H4 (cell line): Measurements from ENCODE around the gene PPM1N. TPM values are rescaled to one million over a fixed set of nuclear protein-coding genes. Genes with fewer than 3 reads are reported as not detected.

ENCODE experiments used
- DNase-seq: peaks from one replicate; pipeline ENCODE4 v3.0.0-alpha.2; 2015; ENCODE audit warnings: low spot score
- total RNA-seq: library from RNA; depleted of rRNA; stranded (reverse); fragments of >200 nt; shearing (Covaris generic); gene quantifications from 2 replicates; pipeline ENCODE4 v1.2.3, GENCODE V29; 2014

Gene PPM1N
- total RNA-seq, 1 experiment from 2014 or later: 1.1 TPM

DNA sequence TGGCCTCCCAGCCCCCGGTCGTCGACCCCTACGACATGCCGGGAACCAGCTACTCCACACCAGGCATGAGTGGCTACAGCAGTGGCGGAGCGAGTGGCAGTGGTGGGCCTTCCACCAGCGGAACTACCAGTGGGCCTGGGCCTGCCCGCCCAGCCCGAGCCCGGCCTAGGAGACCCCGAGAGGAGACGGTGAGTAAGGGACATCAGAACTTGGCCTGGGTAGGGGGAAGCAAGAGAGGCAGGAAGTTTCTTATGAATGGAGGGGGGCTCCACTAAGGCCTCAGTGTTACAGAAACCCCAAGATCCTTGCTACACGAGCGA, 27.5 kb upstream of the PPM1N start:
- DNase-seq: no peak

DNA sequence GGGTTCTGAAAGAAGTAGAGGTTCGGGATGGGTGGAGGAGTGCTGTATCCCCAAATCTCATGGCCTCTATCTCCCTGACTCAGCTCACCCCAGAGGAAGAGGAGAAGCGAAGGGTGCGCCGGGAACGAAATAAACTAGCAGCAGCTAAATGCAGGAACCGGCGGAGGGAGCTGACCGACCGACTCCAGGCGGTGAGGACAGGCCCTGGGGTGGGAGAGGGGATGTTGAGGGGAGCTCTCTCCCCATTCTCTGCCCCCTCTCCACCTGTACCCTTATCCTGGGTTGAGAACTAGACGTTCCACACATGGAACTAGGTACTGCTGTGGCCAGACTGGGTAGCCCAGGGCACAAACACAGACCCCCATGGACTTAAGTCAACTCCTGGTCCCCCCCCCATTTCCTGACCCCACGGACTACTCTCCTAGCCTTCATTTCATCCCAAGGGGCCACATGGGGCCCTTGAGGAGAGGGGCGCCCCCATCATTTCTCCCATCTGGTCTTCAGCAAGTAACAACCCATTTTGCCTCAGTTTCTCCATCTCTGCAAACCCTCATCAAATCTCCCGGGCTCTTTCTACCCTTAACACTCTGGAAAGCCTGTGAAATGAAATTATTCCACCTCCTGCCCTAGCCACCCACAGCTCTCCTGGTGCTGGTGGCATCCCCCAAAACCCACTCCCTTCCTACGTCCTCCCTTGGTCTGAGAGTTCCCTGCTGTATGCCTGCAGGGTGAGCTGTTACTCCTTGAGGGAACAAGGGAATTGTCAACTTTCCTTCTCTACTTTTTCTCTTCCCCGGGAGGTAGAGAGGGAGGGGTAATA, 26.9 kb upstream of the PPM1N start:
- no peak for DNase-seq

DNA sequence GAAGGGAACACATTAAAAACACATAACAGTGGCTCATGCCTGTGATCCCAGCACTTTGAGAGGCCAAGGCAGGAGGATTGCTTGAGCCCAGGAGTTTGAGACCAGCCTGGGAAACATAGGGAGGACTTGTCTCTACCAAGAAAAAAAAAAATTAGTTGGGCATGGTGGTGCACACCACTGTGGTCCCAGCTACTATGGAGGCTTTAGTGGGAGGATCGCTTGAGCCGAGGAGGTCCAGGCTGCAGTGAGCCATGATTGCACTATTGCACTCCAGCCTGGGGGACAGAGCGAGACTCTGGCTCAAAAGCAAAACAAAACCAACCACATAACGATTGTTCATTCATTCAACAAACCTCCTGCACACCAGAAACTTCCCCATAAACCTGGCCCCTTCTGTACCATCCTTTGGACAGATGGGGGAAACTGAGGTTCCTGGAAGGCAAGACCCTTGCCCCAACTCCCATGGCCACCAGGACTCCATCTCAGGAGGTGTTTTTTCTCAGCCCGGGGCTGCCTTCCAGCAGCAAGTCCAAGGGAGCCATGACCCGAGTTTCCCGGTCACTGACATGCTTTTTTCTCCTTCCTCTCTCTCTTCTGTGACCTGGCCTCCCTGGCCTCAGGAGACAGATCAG, 26.2 kb upstream of the PPM1N start:
- DNase-seq: no peak

DNA sequence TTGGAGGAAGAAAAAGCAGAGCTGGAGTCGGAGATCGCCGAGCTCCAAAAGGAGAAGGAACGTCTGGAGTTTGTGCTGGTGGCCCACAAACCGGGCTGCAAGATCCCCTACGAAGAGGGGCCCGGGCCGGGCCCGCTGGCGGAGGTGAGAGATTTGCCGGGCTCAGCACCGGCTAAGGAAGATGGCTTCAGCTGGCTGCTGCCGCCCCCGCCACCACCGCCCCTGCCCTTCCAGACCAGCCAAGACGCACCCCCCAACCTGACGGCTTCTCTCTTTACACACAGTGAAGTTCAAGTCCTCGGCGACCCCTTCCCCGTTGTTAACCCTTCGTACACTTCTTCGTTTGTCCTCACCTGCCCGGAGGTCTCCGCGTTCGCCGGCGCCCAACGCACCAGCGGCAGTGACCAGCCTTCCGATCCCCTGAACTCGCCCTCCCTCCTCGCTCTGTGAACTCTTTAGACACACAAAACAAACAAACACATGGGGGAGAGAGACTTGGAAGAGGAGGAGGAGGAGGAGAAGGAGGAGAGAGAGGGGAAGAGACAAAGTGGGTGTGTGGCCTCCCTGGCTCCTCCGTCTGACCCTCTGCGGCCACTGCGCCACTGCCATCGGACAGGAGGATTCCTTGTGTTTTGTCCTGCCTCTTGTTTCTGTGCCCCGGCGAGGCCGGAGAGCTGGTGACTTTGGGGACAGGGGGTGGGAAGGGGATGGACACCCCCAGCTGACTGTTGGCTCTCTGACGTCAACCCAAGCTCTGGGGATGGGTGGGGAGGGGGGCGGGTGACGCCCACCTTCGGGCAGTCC, 25.5 kb upstream of the PPM1N start:
- no peak for DNase-seq

DNA sequence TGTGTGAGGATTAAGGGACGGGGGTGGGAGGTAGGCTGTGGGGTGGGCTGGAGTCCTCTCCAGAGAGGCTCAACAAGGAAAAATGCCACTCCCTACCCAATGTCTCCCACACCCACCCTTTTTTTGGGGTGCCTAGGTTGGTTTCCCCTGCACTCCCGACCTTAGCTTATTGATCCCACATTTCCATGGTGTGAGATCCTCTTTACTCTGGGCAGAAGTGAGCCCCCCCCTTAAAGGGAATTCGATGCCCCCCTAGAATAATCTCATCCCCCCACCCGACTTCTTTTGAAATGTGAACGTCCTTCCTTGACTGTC, 24.9 kb upstream of the PPM1N start:
- no peak for DNase-seq

DNA sequence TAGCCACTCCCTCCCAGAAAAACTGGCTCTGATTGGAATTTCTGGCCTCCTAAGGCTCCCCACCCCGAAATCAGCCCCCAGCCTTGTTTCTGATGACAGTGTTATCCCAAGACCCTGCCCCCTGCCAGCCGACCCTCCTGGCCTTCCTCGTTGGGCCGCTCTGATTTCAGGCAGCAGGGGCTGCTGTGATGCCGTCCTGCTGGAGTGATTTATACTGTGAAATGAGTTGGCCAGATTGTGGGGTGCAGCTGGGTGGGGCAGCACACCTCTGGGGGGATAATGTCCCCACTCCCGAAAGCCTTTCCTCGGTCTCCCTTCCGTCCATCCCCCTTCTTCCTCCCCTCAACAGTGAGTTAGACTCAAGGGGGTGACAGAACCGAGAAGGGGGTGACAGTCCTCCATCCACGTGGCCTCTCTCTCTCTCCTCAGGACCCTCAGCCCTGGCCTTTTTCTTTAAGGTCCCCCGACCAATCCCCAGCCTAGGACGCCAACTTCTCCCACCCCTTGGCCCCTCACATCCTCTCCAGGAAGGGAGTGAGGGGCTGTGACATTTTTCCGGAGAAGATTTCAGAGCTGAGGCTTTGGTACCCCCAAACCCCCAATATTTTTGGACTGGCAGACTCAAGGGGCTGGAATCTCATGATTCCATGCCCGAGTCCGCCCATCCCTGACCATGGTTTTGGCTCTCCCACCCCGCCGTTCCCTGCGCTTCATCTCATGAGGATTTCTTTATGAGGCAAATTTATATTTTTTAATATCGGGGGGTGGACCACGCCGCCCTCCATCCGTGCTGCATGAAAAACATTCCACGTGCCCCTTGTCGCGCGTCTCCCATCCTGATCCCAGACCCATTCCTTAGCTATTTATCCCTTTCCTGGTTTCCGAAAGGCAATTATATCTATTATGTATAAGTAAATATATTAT, 24.3 kb upstream of the PPM1N start:
- DNase-seq: no peak

DNA sequence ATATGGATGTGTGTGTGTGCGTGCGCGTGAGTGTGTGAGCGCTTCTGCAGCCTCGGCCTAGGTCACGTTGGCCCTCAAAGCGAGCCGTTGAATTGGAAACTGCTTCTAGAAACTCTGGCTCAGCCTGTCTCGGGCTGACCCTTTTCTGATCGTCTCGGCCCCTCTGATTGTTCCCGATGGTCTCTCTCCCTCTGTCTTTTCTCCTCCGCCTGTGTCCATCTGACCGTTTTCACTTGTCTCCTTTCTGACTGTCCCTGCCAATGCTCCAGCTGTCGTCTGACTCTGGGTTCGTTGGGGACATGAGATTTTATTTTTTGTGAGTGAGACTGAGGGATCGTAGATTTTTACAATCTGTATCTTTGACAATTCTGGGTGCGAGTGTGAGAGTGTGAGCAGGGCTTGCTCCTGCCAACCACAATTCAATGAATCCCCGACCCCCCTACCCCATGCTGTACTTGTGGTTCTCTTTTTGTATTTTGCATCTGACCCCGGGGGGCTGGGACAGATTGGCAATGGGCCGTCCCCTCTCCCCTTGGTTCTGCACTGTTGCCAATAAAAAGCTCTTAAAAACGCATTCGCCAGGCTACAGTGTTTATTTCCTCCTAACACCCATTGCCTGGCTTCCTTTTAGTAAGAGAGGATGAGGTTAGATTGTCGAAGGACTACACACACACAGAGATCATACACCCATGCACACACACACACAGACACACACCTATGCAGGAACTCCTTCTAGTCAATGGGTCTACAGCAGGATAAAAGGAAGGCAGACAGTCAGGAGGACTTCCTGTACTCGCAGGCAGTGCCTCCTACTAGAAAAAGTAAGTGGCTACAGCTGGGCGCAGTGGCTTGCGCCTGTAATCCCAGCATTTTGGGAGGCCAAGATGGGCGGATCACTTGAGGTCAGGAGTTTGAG, 23.4 kb upstream of the PPM1N start:
- no peak for DNase-seq

DNA sequence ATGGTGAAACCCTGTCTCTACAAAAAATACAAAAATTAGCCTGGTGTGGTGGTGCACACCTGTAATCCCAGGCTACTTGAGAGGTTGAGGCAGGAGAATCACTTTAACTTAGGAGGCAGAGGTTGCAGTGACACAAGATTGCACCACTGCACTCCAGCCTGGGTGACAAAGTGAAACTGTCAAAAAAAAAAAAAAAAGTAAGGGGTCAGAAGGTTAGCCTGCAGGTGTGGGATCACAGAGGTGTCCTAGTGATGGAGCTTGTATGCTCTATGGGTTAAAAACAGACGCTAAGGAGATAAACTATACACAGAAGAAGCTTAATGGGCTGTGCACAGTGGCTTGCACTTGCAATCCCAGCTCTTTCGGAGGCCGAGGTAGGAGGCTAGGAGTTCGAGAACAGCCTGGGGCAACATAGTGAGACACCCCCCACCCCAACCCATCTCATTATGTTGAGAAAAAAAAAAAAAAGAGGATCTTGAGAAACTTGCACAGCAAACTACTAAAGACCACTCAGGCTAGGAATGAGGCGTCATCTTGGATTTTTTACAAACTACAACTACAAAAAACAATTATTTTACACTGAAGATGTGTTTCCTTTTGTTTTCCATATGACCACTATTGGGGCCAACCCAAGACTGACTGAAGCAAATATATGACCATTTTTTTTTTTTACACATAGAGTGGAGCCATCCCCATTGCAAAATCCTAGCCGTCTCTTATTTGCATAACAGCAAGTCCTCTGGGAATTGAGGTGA, 22.5 kb upstream of the PPM1N start:
- DNase-seq: no peak

DNA sequence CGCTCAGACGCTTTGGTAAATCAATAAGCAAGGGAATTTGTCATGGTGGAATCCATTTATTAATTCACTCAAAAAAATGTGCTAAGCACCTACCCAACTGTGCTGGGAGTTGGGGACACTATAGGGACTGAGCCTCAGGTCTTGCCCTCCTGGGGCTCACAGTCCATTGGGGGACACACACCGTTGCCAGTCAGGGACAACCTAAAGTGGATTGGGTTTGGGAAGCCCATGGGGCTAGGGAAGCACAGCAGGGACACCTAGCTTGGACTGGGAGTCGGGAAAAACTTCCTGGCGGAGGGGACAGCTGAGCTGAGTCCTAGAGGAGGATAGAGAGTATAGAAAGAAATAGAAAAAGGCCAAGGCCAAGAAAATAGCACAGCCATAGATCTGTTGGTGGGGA, 21.9 kb upstream of the PPM1N start:
- DNase-seq: no peak

DNA sequence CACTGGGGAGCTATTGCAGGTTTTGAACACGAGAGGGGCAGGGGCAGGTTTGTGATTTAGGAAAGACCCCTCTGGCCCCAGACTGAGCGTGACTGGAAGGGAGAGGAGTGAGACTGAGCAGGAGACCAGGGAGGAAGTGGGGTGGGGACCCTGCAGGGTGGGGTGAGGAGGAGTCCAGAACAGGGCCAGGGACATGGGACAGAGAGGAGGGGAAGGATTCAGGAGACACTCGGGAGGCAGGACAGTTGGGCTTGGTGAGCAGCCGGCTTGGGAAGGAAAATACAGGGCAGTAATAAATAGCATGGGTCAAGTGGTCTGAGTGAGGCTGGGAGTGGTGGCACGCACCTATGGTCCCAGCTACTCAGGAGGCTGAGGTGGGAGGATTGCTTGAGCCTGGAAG, 21.1 kb upstream of the PPM1N start:
- no peak for DNase-seq

DNA sequence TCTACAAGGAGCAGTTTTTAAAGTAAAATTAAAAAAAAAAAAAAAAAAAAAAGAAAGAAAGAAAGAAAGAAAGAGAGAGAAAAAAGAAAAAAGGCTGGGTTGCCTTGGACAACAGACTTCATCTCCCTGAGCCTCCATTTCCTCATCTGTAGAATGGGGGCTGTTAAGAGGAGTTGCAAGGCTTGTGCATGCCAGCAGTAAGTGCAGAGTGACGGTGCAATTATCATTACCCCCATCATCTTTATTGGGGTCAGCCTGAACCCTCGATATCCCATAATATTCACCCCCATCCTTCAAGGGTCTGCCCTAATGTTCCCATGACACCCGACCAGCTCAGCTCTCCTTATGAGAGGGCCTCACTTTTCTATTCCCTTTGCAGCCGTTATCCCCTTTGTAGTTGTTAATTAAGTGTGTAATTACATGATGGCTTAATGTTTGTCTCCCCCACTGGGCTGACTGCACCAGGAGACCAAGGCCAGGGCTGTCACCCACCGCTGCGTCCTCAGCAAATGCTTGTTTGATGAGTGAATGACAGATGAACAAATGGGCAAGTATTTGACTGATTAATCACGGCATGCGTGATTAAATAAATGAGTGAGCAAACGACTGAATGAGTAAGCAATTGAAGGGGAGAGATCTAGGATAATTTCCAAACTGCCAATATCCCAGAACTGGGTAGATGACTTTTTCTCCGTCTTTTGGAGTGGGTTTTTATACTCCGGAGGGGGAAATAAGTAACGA, 20.4 kb upstream of the PPM1N start:
- DNase-seq: no peak

DNA sequence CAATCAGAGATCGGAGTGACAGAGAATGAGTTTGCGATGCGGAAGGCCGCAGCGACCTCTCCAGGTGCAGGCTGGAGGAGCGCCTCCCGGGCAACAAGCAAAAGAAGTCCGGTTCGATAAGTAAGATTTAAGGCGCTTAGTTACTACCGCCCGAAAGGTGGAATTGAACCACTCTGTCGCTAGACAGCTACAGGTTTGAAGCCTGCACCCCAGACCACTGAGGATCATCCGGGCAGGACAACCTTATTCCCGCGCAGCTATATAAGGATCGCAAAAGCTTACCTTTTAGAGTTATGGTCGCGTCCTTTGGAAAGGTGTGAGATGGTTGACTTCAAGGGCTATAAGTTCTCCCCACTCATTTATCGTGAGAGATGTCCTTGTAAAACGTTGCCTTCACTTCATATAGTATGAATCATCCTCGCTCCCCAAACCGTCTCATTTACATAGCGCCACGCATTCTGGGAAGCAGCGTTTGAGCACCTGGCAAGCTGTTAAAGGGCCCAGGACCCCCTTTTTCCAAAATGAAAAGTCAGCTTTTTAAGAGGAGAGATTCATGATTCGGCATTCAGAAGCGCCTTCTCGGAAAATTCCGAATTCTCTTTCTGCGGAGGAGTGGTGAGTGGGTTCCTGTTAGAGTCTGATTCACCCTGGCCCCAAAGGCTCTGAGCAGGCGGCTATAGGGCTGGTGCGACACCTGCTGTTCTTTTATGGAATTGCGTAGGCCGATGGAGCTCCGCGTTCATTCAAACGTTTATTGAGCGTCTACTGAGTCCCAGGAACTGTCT, 19.6 kb upstream of the PPM1N start:
- peak; percentile 93 for DNase-seq

DNA sequence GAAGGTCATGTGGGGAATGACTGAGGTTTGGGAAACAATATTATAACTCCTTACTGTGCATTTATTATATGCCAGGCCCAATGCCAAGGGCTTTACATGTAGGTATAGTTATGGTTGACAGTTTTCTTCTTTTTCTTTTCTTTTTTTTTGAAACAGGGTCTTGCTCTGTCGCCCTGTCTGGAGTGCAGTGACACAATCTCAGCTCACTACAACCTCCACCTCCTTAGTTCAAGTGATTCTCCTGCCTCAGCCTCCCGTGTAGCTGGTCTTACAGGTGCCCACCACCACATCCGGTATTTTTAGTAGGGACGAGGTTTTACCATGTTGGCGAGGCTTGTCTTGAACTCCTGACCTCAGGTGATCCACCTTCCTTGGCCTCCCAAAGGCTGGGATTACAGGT, 15.2 kb upstream of the PPM1N start:
- no peak for DNase-seq

DNA sequence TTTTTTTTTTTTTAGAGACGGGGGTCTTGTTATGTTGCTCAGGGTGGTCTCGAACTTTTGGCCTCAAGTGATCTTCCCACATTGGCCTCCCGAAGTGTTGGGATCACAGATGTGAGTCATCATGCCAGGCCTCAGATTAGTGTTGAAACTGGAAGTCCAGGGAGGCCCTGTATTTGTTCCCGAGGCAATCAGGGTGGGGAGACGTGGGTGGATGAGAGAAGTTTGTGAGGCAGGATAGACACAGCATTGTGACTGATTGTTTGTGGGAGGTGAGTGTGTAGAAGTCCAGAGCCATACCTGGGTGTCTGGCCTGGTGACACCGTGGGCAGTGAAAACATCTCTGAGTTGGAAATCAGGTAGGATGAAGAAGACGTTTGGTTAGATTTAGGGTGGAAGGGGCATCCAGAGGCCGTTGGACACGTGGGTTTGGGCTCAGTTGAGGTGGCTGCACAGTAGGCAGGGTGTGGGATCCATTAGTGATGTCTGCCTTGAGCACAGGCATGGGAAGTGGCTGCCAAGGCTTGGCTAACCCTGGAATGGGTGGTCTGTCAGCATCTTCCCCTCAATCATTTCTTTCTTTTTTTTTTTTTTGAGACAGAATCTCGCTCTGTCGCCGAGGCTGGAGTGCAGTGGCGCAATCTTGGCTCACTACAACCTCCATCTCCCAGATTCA, 13.8 kb upstream of the PPM1N start:
- no peak for DNase-seq

DNA sequence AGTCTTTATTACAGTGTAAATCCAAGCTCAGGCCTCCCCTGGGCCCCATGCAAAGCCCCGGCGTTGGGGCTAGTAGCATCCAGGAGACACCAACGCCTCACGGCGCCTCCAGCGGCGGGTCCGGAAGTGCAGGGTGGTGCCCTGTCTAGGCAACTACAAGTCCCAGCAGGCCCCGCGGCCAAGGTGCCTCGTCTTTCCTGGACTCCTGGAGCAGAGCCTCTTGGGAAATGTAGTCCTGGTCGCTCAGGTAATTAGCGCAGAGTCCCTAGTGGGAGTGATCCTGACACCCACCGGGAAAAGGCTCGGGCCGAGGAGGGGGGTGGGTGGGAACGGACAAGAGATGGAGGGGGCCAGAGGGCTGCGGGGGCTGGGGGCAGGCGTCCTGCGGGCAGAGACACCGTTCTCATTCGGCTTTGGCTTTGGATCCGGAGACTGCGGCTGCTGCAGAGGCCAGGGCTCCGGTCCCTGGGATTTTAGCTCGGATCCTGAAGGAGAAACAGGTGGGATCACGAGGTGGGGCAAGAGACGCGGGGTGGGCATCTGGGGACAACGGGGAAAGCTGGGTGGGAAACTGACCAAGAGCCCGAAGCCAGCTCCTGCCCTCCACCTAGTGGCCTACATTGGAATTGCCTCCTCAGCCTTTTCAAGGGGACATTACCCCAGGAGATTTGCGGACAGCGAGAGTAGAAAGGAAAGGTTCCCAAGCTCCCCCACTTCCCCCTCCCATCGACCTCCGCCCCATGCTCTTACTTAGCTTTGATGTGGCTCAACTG, 12.8 kb upstream of the PPM1N start:
- peak; percentile 89 for DNase-seq

DNA sequence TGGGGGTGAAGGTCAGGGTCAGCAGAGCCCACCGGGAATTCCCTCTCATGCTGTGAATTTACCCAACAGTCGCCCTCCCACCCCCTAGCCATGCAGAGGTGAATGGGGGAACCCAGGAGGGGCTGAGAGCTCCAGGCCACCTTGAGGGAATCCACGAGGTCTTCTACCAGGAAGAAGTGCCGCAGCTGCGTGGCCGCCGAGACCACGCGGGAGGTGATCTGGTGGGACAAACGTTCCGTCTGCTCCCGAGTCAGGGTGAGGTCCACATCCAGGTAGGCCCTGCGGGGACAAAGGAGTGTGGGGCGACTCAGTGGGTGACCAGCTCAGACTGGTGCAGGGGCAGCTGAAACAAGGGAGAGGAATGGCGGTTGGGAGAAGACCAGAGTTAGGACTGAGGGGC, 9.5 kb upstream of the PPM1N start:
- no peak for DNase-seq

DNA sequence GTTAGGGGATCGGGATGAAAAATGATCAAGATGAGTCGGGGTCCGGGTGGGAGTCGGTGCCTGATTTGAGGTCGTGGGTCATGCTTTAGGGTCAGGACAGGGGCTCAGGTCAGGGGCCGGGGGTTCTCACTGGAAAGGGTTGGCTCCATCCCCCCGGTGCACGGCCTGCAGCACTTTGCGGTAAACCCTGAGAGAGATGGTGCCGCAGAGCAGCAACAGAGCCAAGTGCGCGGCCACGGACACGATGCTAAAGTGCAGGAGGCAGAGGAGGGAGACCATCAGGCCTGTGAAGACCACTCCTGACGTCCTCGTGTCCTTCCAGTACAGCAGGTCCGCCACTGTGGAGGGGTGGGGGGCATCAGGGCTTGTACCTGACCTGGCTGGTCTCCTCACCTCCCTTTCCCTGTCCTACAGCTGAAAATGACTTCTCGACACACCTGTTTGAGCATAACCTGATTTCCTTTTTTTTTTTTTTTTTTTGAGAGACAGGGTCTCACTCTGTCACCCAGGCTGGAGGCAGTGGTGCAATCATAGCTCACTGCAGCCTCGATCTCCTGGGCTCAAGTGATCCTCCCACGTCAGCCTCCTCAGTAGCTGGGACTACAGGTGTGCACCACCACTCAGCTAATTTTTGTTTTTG, 8.9 kb upstream of the PPM1N start:
- no peak for DNase-seq
